G401 (cell line): ENCODE measurements around the gene HCN2. TPM values are rescaled to one million over a fixed set of nuclear protein-coding genes. Genes with fewer than 3 reads are reported as not detected.
"Not testable (repeated sequence)": the region's sequence is repeated elsewhere in the genome, so short reads cannot be mapped to it uniquely, and the experiment has no call there.

ENCODE experiments used
- DNase-seq: peaks from one replicate; pipeline ENCODE4 v3.0.0-alpha.2; 2015; ENCODE audit warnings: low spot score
- in situ Hi-C: cut with HindIII; loops from 2 replicates; pipeline ENCODE4 v1.10.0; 2016; ENCODE audit warnings: low sequenced_read_pairs, mixed read lengths
- total RNA-seq: library from RNA; depleted of rRNA; stranded (reverse); fragments of >200 nt; shearing (Covaris generic); gene quantifications from 2 replicates; pipeline ENCODE4 v1.2.3, GENCODE V29; 2014

HCN2 gene
- total RNA-seq, 1 experiment from 2014 or later: 6.0 TPM

- DNase-seq: no peak
- in situ Hi-C loops: no loop called here
Observed at GRCh38 chr19:628168-628567, 38.5 kb downstream of the HCN2 start.

GRCh38 chr19:629515-629914, 39.8 kb downstream of the HCN2 start:
- in situ Hi-C loops: not testable (repeated sequence)
- DNase-seq: peak; percentile 14

GRCh38 chr19:629961-630714, 40.5 kb downstream of the HCN2 start:
- in situ Hi-C loops: no loop called here
- DNase-seq: peak; percentile 27

GRCh38 chr19:632579-633067, 42.9 kb downstream of the HCN2 start:
- DNase-seq: no peak
- in situ Hi-C loops: no loop called here

GRCh38 chr19:633068-633785, 43.5 kb downstream of the HCN2 start, which contains the start of gene POLRMT:
Gene POLRMT (minus strand): TSS chr19:633537. CDS start chr19:633512, 25 bp downstream.
- in situ Hi-C loops: no loop called here
- peak; percentile 98 for DNase-seq

GRCh38 chr19:633786-634639, 44.3 kb downstream of the HCN2 start:
- in situ Hi-C loops: no loop called here

GRCh38 chr19:634975-635652, 45.4 kb downstream of the HCN2 start:
- in situ Hi-C loops: no loop called here
- DNase-seq: no peak

More at GRCh38 chr19:633786-634639, 44.3 kb downstream of the HCN2 start:
- no peak for DNase-seq

- in situ Hi-C loops: no loop called here
Observed at GRCh38 chr19:638906-639252, 49.2 kb downstream of the HCN2 start.

GRCh38 chr19:639253-640160, 49.8 kb downstream of the HCN2 start, which contains the start of gene FGF22:
Gene FGF22 (plus strand): TSS chr19:639879. CDS start chr19:639926, 47 bp downstream.
- DNase-seq: peak; percentile 87
- in situ Hi-C loops: no loop called here

More at GRCh38 chr19:638906-639252, 49.2 kb downstream of the HCN2 start:
- no peak for DNase-seq

GRCh38 chr19:640161-640558, 50.5 kb downstream of the HCN2 start:
- in situ Hi-C loops: no loop called here

GRCh38 chr19:640606-641189, 51.0 kb downstream of the HCN2 start:
- in situ Hi-C loops: no loop called here
- no peak for DNase-seq

More at GRCh38 chr19:640161-640558, 50.5 kb downstream of the HCN2 start:
- no peak for DNase-seq

GRCh38 chr19:641702-642101, 52.0 kb downstream of the HCN2 start:
- in situ Hi-C loops: no loop called here
- DNase-seq: no peak

- in situ Hi-C loops: no loop called here
- no peak for DNase-seq
Observed at GRCh38 chr19:642767-643727, 53.4 kb downstream of the HCN2 start.

GRCh38 chr19:643736-644135, 54.1 kb downstream of the HCN2 start:
- in situ Hi-C loops: no loop called here
- DNase-seq: no peak

- in situ Hi-C loops: no loop called here
- DNase-seq: no peak
Observed at GRCh38 chr19:644363-644762, 54.7 kb downstream of the HCN2 start.

- in situ Hi-C loops: no loop called here
- DNase-seq: no peak
Observed at GRCh38 chr19:644789-645188, 55.1 kb downstream of the HCN2 start.
